ENCODE measurements around the gene MAST3. TPM values are rescaled to one million over a fixed set of nuclear protein-coding genes. Genes with fewer than 3 reads are reported as not detected.

Gene MAST3
- total and polyA plus RNA-seq, 2 of the 13 experiments (the other 11 are each of a cell fraction or from before 2014, with no cell fraction given), result 4.1 to 4.6 TPM

DNA sequence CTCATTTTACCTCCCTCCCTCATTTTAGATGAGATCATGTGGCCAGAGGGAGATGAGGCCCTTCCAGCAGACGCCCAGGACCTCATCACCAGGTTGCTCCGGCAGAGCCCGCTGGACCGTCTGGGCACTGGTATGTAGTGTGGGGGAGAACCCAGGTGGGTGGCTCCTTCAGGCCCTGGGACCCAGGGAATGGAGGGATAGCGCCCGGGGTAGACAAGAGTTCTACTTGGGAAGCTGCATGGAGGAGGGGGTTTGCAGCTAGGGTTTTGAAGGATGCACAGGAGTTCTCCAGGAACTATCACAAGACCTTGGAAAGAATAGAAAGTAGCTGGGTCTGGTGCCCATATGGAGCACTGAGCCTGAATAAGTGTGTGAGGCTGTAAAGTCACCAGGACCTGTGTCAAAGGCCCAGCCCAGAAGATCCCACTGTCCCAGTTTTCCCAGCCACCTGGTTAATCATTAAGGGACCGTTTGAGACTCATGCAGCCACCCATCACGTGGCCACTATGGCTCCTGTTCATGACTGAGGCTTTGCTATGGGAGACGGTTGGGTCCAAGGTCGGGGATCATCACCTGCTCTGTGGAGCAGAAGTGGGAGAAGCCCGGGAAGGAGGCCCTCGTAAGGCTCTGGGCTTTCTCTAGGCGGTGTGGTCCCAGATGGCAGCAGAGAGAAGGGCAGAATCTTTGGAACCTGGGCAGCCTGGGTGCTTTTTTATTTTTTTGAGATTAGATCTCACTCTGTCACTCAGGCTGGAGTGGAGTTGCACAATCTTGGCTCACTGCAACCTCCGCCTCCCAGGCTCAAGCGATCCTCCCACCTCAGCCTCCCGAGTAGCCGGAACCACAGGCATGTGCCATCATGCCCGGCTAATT is 38.4 kb downstream of the MAST3 start (continued):
- TF ChIP-seq ZNF407 (CRISPR knock-in tag; IDR thresholded peaks at IDR 0.05; ENCODE audit: not compliant biosample characterization) (no peak), FOXC1 (CRISPR knock-in tag; IDR thresholded peaks at IDR 0.05; ENCODE audit: borderline replicate concordance) (0 out of 2 replicates have a peak, but pooled peaks have one; percentile 16)

Data from HepG2 (cell line).